Measurements from ENCODE around the gene DNAJC30.

DNAJC30 gene

GRCh38 chr7:73707045-73707631 lies 23.9 kb upstream of the DNAJC30 start:
- DNase-seq (ENCODE audit: low read depth), result no peak

DNA sequence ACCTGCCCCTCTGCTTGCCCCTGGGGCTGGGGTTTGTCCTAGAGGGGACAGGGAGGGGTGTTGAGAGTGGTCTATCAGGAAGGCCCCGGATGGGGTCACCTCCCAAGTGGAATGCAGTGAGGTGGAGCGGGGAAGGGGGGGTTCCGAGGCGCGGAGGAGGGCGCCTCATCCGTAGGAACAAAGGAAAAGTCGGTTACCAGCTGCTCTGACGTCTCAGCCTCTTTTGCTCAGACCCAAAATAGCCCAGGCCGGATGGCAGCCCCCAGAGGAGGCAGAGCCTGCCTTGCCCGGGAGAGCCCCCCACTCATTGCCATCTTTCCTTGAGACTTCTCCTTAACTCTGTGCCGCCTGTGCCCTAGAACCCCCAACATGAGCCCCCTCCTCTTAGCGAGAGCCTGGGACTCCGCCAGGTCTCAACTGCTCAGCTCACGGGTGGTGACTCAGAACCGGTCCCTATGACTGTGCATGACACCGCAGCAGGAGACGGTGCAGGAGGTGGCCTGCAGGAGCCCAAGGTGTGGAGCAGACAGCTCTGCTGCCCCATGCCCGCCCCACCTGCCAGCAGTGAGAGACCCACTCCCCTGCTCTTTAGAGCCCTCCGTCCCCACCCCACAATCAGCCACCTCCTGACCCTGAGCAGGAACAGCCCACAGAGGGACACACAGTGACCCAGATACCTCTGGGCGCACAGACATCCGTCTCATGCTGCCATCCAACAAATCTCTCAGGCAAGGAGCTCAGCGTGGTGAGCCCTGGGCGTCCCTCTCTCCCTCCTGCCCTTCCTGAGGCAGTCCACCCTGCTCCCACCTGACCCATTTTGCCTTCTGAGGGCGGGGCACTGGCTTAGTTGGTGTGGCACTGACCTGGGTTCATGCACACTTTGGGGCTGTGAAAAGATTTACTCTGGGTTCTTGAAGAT lies 23.1 kb upstream of the DNAJC30 start:
- DNase-seq (ENCODE audit: low read depth), result no peak

DNA sequence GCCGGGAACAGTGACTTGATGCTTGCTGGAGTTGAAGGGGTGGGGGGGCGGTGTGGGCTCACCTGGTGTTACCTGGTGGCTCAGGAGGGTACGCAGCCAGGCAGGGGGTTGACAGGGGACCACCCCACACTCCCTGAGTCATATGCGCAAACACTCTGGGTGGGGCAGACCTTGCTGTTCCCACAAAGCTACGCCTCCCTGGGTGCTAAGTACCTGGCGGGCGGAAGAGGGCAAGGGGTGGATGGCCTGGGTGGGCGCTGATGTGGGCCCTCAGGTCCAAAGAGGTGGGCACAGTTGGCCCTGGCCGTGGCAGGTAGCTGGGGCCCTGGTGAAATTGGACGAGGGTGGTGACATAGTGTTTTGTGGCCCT lies 22.3 kb upstream of the DNAJC30 start:
- no peak for DNase-seq (ENCODE audit: low read depth)

- no peak for DNase-seq (ENCODE audit: low read depth)
These were observed 21.6 kb upstream of the DNAJC30 start for GRCh38 chr7:73704640-73705550.

- no peak for DNase-seq (ENCODE audit: low read depth)
These were observed 20.7 kb upstream of the DNAJC30 start for GRCh38 chr7:73703757-73704639.

DNA sequence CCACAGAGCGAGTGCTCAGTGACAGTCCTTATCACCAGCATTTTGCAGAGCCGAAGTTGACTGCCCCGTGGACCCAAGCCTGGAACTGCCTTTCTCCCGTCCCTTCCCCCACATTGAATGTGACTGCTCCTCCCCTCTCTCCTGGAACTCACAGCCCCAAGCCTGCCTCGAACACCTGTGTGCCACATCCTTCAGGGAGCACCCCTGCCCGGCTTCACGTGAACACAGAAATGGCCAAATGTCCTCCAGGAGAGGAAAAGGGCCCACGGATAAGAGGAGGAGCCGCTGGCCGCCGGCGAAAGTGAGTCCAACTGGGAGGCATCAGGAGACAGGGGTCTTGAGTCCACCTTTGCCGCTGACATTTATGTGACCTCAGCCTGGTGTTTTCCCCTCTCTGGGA lies 20.0 kb upstream of the DNAJC30 start:
- no peak for DNase-seq (ENCODE audit: low read depth)

DNA sequence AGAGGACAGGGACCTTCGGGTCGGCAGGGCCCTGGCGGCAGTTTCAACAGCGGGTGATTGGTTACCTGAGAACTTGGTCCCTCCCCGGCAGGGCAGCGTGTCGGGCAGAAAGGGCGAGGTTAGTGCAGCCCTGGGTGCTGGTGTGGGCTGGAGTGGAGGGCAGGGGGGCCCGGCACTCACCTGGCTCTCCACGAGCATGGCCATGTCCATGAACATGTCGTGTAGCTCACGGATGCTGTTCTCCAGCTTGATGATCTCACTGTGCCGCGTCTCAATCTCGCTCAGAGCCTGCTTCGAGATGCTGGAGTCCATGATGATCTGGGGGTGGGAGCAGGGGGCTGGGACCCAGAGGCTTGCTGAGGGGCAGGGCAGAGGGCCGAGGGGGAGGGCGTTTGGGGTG lies 19.4 kb upstream of the DNAJC30 start:
- no peak for DNase-seq (ENCODE audit: low read depth)

DNA sequence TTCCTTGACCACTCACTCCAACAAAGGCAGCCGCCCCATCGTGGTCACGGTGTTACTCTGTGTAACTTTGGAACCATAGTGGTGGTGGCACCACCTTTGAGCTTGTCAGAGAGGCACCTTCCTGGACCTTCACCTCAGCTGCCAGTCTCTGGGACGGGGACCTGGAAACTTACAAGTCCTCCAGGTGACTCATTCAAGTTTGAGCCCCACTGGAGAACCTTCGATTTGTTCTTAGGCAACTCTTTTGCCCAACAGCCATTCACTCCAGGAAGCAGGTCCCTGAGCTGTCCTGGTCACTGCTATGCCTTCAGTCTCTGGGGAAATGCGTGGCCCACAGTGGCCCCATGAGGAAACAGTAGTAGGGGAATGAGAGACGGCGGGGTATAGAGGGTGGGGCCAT lies 19.0 kb upstream of the DNAJC30 start:
- DNase-seq (ENCODE audit: low read depth), result no peak

GRCh38 chr7:73701357-73701995 lies 18.2 kb upstream of the DNAJC30 start:
- DNase-seq (ENCODE audit: low read depth), result no peak

- no peak for DNase-seq (ENCODE audit: low read depth)
These were observed 17.4 kb upstream of the DNAJC30 start for GRCh38 chr7:73700581-73701134.

DNA sequence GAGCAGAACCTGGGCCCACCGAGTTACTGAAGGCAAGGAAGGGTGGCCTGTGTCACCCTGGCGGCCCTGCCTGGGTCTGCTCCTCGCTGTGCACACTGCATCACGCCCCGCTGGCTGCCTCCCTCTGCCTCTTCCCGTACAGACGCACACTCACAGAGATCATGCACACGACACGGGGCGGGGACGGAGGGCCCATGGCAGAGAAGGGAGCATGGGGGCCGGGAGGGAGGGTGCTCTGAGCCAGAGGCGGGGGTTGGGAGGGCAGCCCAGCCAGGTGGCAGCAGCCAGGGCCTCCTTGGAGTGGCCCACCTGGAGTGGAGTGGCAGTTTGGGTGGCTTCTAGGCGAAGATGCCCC lies 16.8 kb upstream of the DNAJC30 start:
- DNase-seq (ENCODE audit: low read depth), result no peak

DNA sequence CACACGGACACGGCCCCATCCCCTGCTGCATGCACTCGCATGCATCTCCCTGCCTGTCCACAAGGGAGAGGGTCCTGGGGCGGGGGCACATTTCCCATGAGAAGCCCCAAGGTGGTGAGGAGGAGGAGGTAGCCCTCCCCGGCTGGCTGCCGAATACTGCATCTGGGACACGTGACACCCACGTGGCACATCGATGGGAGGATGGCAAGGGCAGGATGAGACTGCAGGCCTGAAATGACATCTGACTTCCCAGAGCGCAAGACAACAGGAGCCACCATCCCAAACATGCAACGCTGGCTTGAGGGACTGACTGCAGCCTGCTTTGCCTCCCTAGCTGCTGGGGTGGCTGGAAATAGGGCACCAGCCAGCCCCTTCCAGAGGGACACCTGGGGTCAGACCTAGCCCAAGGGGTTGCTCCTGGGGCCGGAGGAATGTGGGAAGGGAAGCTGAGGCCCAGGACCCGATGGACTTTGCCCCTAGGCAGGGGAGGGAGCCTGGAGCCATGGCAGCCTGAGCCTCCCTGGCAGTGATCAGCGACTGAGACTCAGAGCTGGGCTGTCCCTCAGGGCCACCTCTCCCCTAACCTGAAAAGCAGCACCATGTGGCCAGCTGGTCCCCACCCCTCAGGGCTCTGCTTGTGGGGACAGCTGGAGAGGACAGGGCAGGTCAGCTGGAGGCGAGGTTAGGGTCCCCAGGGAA lies 16.3 kb upstream of the DNAJC30 start:
- no peak for DNase-seq (ENCODE audit: low read depth)

DNA sequence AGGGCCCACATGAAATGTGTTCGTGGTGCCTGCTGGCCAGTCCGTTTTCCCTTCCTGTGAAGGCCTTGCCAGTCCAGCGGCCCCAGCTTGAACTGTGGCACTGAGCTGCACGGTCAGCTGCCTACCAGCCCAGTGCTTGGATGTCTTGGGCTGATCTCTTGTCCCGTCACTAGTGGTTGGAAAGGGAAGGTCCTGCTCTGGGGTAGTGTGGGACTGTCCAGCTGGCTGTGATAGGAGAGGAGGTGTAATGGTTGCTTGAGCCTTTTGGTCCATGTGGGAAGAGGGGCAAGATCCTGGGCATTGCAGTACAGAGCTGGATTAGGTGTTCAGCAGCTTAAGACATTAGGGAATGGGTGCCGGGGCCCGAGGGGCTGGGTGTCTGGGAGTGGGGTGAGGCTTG lies 15.2 kb upstream of the DNAJC30 start:
- DNase-seq (ENCODE audit: low read depth), result no peak

GRCh38 chr7:73696372-73696771 lies 13.1 kb upstream of the DNAJC30 start:
- DNase-seq (ENCODE audit: low read depth), result no peak

- no peak for DNase-seq (ENCODE audit: low read depth)
These were observed 7.4 kb upstream of the DNAJC30 start for GRCh38 chr7:73690646-73691045.

- DNase-seq (ENCODE audit: low read depth), result no peak
These were observed 5.0 kb upstream of the DNAJC30 start for GRCh38 chr7:73688288-73688687.

DNA sequence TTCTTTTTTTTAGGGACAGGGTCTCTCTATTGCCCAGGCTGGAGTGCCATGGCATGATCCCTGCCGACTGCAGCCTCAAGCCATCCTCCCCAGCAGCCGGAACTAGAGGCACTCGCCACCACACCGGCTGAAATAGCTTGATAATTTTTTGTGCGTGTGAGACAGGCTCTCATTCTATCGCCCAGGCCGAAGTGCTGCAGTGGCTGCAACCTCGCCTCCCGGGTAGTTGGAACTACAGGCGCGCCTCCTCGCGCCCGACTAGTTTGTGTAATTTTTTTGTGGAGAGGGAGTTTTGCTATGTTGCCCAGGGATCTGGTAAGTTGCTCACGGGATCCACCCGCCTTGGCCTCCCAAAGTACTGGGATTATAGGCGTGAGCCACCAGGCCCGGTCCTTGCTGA lies 2.1 kb upstream of the DNAJC30 start:
- DNase-seq (ENCODE audit: low read depth), result no peak

GRCh38 chr7:73683788-73684693 lies 788 bp upstream of the DNAJC30 start:
- no peak for DNase-seq (ENCODE audit: low read depth)

GRCh38 chr7:73682745-73683055 lies 553 bp downstream of the DNAJC30 start:
- DNase-seq (ENCODE audit: low read depth), result no peak

All from activated T-helper 9 cell treated with anti-CD3 and anti-CD28 coated beads, Interleukin-2, amount 50 U/mL, for 16 hours (primary cell).